NB4 (cell line): Measurements from ENCODE around the gene GTPBP3.

Experiments
- MAX ChIP-seq: IDR thresholded peaks from 2 replicates; pipeline ENCODE4 v1.6.1; 2011; ENCODE audit warnings: low read depth, low read length
- POLR2A ChIP-seq: IDR thresholded peaks from 2 replicates; pipeline ENCODE4 v1.6.1; 2011; ENCODE audit warnings: mild to moderate bottlenecking; ENCODE audit not compliant: insufficient read length; ENCODE audit errors: extremely low read depth
- TF ChIP-seq, protein P1 (sequence below): IDR thresholded peaks from one replicate; pipeline ENCODE4 v1.5.1; 2012; ENCODE audit warnings: low read depth, low read length

DNA sequence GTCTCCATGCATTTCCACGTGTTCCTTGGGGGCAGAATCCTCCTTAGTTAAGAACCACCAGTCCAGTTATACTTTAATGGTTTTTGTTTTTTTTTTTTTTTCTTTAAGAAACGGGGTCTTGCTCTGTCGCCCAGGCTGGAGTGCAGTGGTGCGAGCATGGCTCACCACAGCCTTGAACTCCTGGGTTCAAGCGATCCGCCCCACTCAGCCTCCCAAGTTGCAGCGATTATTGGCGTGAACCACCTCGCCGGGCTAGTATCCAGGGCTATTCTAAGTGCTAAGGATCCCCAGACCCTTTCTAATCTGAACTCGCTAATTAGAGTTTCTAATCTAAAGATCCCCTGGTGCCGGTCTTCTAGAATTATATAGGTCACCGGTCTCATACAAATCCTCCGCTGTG lies 43.7 kb upstream of the GTPBP3 start:
- TF ChIP-seq, protein P1, sequence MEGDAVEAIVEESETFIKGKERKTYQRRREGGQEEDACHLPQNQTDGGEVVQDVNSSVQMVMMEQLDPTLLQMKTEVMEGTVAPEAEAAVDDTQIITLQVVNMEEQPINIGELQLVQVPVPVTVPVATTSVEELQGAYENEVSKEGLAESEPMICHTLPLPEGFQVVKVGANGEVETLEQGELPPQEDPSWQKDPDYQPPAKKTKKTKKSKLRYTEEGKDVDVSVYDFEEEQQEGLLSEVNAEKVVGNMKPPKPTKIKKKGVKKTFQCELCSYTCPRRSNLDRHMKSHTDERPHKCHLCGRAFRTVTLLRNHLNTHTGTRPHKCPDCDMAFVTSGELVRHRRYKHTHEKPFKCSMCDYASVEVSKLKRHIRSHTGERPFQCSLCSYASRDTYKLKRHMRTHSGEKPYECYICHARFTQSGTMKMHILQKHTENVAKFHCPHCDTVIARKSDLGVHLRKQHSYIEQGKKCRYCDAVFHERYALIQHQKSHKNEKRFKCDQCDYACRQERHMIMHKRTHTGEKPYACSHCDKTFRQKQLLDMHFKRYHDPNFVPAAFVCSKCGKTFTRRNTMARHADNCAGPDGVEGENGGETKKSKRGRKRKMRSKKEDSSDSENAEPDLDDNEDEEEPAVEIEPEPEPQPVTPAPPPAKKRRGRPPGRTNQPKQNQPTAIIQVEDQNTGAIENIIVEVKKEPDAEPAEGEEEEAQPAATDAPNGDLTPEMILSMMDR, result no peak
- TF ChIP-seq POLR2A (no peak), MAX (no peak)
